Measurements from ENCODE around the gene EEF1A2. TPM values are rescaled to one million over a fixed set of nuclear protein-coding genes. Genes with fewer than 3 reads are reported as not detected.

Gene EEF1A2
- total and polyA plus RNA-seq, 2 of the 4 experiments (the other 2 are of a cell fraction): 1.3 to 4.6 TPM

DNA sequence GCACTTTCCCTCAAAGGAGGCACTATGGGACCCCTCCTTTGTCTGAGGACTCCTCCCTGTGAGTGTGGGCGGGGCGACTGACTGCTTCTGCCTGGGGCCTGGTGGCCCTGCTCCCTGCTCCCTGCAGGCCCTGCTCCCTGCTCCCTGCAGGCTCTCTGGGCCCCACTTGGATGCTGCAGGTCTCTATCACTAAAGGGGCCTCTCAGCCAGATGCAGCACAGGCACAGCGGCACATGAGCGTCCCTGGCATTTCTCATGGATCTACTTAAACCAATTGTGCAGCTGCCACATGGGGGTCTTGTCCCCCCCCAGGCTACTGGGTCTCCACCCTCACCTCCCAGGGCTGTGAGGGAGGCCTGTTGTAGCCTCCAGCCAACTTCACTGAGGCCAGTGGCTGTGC lies 7.8 kb downstream of the EEF1A2 start:
- no peaks in the 10 kb centered on the region for H3K9me1 ChIP-seq (ENCODE audit: insufficient read depth, low read length)
- no peak overlapping the region for H2AK9ac ChIP-seq (replicated peaks; ENCODE audit: low read depth, low read length, poor library complexity)
- H3K4me3 ChIP-seq (ENCODE audit: insufficient read depth, low read depth, low read length): no peak overlapping the region
- H3K79me1 ChIP-seq (ENCODE audit: low read depth in 1 of 2, low read length in 2 of 2): no peaks in the 10 kb centered on the region
- dilution Hi-C loops (cut with HindIII; ENCODE audit: low sequenced_read_pairs, unreplicated experiment): no loop called here
- H4K91ac ChIP-seq (ENCODE audit: insufficient read depth, low read depth, low read length): no peak overlapping the region
- peaks cover 4% of the 10 kb centered on the region; the same call in 1 of the 2 replicates for H4K20me1 ChIP-seq (ENCODE audit: insufficient read depth, low read length)
- no peak overlapping the region for H2AK5ac ChIP-seq (ENCODE audit: low read depth, low read length)
- WGBS, 2 experiments (ENCODE audit: extremely low coverage in 2 of 2, insufficient read length in 1 of 2): 50% methylated on average over 2 of the region's 4 CpGs; no CpG with 5 or more reads in 1 of the 2 experiments
- H3K18ac ChIP-seq (ENCODE audit: low read depth, low read length): no peak overlapping the region
- no peak overlapping the region for H2BK5ac ChIP-seq (ENCODE audit: low read depth, low read length, poor library complexity, severe bottlenecking)
- no peak overlapping the region for H4K5ac ChIP-seq (ENCODE audit: low read depth, low read length)
- no TSS peak for BruUV-seq (replicated peaks)
- in situ Hi-C loops (cut with MboI; ENCODE audit: low sequenced_read_pairs): no loop called here
- no peak overlapping the region for H2BK15ac ChIP-seq (ENCODE audit: low read depth, low read length)
- no peak for ATAC-seq (ENCODE audit: low read depth)
- H3K23ac ChIP-seq (ENCODE audit: low read depth, low read length): no peak overlapping the region
- no peak overlapping the region for H3K4ac ChIP-seq (ENCODE audit: low read depth, low read length)
- H2BK120ac ChIP-seq (ENCODE audit: low read depth, low read length): no peak overlapping the region
- H4K8ac ChIP-seq (ENCODE audit: low read depth in 2 of 2, low read length in 2 of 2): no peak overlapping the region
- H2AFZ ChIP-seq (replicated peaks; ENCODE audit: low read length, poor library complexity): no peak overlapping the region
- H3K9me3 ChIP-seq (ENCODE audit: control insufficient read depth, insufficient read depth, low read length): no peaks in the 10 kb centered on the region
- H3K9ac ChIP-seq (ENCODE audit: low read depth, low read length): no peak overlapping the region
- no peak overlapping the region for H3K14ac ChIP-seq (replicated peaks; ENCODE audit: low read depth, low read length)
- H2BK20ac ChIP-seq (ENCODE audit: low read depth, low read length): no peak overlapping the region
- H3K36me3 ChIP-seq (ENCODE audit: control insufficient read depth, insufficient read depth, low read length): no peaks in the 10 kb centered on the region
- peaks cover 18% of the 10 kb centered on the region for H3K27me3 ChIP-seq (ENCODE audit: control insufficient read depth, insufficient read depth, low read length)
- intact Hi-C loops (cut with micrococcal nuclease): no loop called here
- no peak overlapping the region for H3K4me2 ChIP-seq (ENCODE audit: low read depth, low read length)
- TF ChIP-seq NFE2L2 (IDR thresholded peaks at IDR 0.05; ENCODE audit: low read depth, low read length): no peak
- TF ChIP-seq CEBPB (IDR thresholded peaks at IDR 0.05; ENCODE audit: low read depth, low read length): no peak
- no peak for TF ChIP-seq CHD1 (IDR thresholded peaks at IDR 0.05; ENCODE audit: low read depth, low read length)
- TF ChIP-seq MAFK (IDR thresholded peaks at IDR 0.05; ENCODE audit: low read depth, low read length): no peak
- TF ChIP-seq RCOR1 (IDR thresholded peaks at IDR 0.05; ENCODE audit: insufficient replicate concordance, low read length): no peak
- no peak for TF ChIP-seq MXI1 (IDR thresholded peaks at IDR 0.05; ENCODE audit: borderline replicate concordance, low read depth, low read length)
- no peak for TF ChIP-seq FOS (IDR thresholded peaks at IDR 0.05; ENCODE audit: low read depth, low read length)
- TF ChIP-seq RAD21 (IDR thresholded peaks at IDR 0.05; ENCODE audit: low read length): no peak
- TF ChIP-seq RFX5 (IDR thresholded peaks at IDR 0.05; ENCODE audit: low read depth, low read length): no peak
- TF ChIP-seq, protein P1, sequence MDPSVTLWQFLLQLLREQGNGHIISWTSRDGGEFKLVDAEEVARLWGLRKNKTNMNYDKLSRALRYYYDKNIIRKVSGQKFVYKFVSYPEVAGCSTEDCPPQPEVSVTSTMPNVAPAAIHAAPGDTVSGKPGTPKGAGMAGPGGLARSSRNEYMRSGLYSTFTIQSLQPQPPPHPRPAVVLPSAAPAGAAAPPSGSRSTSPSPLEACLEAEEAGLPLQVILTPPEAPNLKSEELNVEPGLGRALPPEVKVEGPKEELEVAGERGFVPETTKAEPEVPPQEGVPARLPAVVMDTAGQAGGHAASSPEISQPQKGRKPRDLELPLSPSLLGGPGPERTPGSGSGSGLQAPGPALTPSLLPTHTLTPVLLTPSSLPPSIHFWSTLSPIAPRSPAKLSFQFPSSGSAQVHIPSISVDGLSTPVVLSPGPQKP (IDR thresholded peaks at IDR 0.05; ENCODE audit: borderline replicate concordance, low read depth, low read length): no peak
- H3K4me1 ChIP-seq (ENCODE audit: control insufficient read depth, insufficient read depth, low read length): no peaks in the 10 kb centered on the region
- no peak overlapping the region for H3K27ac ChIP-seq (ENCODE audit: insufficient read depth, low read length)
- no peak for DNase-seq
- no peak overlapping the region for H3K56ac ChIP-seq (ENCODE audit: extremely low read depth, insufficient read depth, low read length)
- CTCF ChIA-PET: no interaction called here
- POLR2A ChIA-PET (ENCODE audit: unreplicated experiment): no interaction called here

Measured in IMR-90 (cell line).